ENCODE measurements around the gene PLCH1. TPM values are rescaled to one million over a fixed set of nuclear protein-coding genes. Genes with fewer than 3 reads are reported as not detected.
A peak's percentile ranks its signal among the peaks of the same experiment; 100 is the strongest.

Gene PLCH1
- total RNA-seq, 1 experiment from 2014 or later = 4.1 TPM

DNA sequence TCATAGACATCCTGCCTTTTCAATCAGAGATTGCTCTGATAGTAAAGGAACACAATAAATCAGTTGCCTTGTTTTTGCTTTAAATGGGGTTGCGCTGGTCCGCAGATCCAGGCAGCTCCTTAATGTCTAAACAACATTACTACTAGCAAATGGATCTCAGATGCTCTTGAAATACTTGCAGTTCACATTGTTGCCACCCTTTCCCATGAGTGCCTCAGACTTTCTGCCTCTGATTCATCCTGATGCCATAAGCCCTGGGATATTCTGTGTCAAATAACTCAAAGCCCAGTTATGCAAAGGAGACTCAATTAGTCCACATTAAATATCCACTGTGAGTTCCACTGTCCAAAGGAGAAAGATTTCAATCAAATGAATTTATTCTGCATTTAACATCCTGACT lies 196.7 kb downstream of the PLCH1 start:
- H3K36me3 ChIP-seq (ENCODE audit: low read depth, low read length) = no peaks in the 10 kb centered on the region
- no peaks in the 10 kb centered on the region for H3K4me1 ChIP-seq (ENCODE audit: insufficient read depth, low read length)
- H3K9me2 ChIP-seq (replicated peaks; ENCODE audit: low read length) = no peaks in the 10 kb centered on the region
- POLR2A ChIA-PET (ENCODE audit: unreplicated experiment) = no interaction called here
- no peaks in the 10 kb centered on the region for H3F3A ChIP-seq (ENCODE audit: low read length, unreplicated experiment)
- ATAC-seq (peak; percentile 80), DNase-seq (peak; percentile 43)
- no peak overlapping the region for H3K4me3 ChIP-seq (ENCODE audit: low read length)
- no peaks in the 10 kb centered on the region for H4K20me1 ChIP-seq (ENCODE audit: low read length)
- H3K27ac ChIP-seq (ENCODE audit: low read length) = no peak overlapping the region
- H3K9me3 ChIP-seq (ENCODE audit: low read length) = no peaks in the 10 kb centered on the region
- H3K9ac ChIP-seq (ENCODE audit: low read length) = no peak overlapping the region
- H3K79me2 ChIP-seq (ENCODE audit: low read length) = no peaks in the 10 kb centered on the region
- H2AFZ ChIP-seq (ENCODE audit: low read length) = no peak overlapping the region
- no TSS peak for BruUV-seq (replicated peaks)
- H3K27me3 ChIP-seq (ENCODE audit: low read length) = no peaks in the 10 kb centered on the region
- CTCF ChIA-PET = no interaction called here
- TF ChIP-seq, protein P1, sequence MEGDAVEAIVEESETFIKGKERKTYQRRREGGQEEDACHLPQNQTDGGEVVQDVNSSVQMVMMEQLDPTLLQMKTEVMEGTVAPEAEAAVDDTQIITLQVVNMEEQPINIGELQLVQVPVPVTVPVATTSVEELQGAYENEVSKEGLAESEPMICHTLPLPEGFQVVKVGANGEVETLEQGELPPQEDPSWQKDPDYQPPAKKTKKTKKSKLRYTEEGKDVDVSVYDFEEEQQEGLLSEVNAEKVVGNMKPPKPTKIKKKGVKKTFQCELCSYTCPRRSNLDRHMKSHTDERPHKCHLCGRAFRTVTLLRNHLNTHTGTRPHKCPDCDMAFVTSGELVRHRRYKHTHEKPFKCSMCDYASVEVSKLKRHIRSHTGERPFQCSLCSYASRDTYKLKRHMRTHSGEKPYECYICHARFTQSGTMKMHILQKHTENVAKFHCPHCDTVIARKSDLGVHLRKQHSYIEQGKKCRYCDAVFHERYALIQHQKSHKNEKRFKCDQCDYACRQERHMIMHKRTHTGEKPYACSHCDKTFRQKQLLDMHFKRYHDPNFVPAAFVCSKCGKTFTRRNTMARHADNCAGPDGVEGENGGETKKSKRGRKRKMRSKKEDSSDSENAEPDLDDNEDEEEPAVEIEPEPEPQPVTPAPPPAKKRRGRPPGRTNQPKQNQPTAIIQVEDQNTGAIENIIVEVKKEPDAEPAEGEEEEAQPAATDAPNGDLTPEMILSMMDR (conservative IDR thresholded peaks at IDR 0.05; ENCODE audit: low read depth, low read length) = no peak
- TF ChIP-seq EZH2phosphoT487 (IDR thresholded peaks at IDR 0.05; ENCODE audit: borderline replicate concordance, low read length) = no peak
- no peak for TF ChIP-seq EZH2 (IDR thresholded peaks at IDR 0.05; ENCODE audit: low read length, unreplicated experiment)
- H3K4me2 ChIP-seq (ENCODE audit: low read length) = no peak overlapping the region
- intact Hi-C loops (cut with micrococcal nuclease) = no loop called here

DNA sequence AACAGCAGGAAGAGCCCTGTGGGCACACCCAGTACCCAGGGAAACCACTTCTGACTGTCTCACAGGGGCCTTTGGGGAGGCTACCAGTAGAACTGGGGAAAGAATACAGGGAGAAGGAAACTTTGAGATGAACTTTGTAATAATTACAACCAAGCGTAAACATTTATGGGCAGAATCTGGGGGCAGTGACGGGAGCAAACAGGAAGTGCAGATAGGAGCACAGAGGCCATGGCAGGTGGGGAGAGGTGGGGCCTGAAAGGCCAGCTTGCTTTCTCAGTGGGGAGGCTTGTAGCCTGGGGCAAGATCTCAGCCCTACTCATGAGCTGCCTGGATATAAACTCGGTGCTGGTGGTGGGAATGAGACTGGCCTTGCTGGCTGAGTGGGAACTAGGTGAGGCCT lies 209.8 kb downstream of the PLCH1 start:
- no TSS peak for BruUV-seq (replicated peaks)
- Histone ChIP-seq H3K4me3 (ENCODE audit: low read length) (no peak overlapping the region), H3K9ac (ENCODE audit: low read length) (no peak overlapping the region), H2AFZ (ENCODE audit: low read length) (no peak overlapping the region), H3K4me2 (ENCODE audit: low read length) (no peak overlapping the region), H4K20me1 (ENCODE audit: low read length) (no peaks in the 10 kb centered on the region), H3K36me3 (ENCODE audit: low read depth, low read length) (no peaks in the 10 kb centered on the region), H3K4me1 (ENCODE audit: insufficient read depth, low read length) (peaks cover 4% of the 10 kb centered on the region; the same call in 1 of the 2 replicates), H3K9me2 (replicated peaks; ENCODE audit: low read length) (no peaks in the 10 kb centered on the region), H3K9me3 (ENCODE audit: low read length) (no peaks in the 10 kb centered on the region), H3K27ac (ENCODE audit: low read length) (no peak overlapping the region), H3K27me3 (ENCODE audit: low read length) (no peaks in the 10 kb centered on the region), H3F3A (ENCODE audit: low read length, unreplicated experiment) (no peaks in the 10 kb centered on the region), H3K79me2 (ENCODE audit: low read length) (no peaks in the 10 kb centered on the region)
- DNase-seq (no peak), ATAC-seq (no peak)
- TF ChIP-seq EZH2phosphoT487 (IDR thresholded peaks at IDR 0.05; ENCODE audit: borderline replicate concordance, low read length) (no peak), EZH2 (IDR thresholded peaks at IDR 0.05; ENCODE audit: low read length, unreplicated experiment) (no peak)
- TF ChIP-seq, protein P1 (conservative IDR thresholded peaks at IDR 0.05; ENCODE audit: low read depth, low read length) = no peak
- ChIA-PET POLR2A (ENCODE audit: unreplicated experiment) (no interaction called here), CTCF (no interaction called here)
- intact Hi-C loops (cut with micrococcal nuclease) = no loop called here

DNA sequence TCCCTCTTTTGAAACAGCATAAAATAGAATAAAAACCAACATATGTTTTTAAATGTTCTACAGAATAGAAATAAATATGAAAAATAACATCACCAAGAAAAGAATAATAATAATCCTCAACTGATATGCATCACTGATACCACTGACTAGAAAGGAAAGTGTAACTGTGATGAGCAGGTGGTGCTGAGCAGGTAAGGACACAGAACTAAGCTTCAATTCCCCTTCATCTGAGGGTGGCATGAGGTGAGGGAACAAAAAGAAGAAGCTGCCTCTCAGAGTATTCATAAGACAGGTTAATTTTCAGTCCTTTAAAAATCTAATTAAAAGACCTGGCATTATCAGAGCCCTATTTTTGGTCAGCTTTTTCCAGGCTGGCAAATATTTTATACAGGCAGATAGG lies 216.3 kb downstream of the PLCH1 start:
- no peak overlapping the region for H3K9ac ChIP-seq (ENCODE audit: low read length)
- H3K4me3 ChIP-seq (ENCODE audit: low read length) = no peak overlapping the region
- H3K9me2 ChIP-seq (replicated peaks; ENCODE audit: low read length) = no peaks in the 10 kb centered on the region
- CTCF ChIA-PET = no interaction called here
- no peak for DNase-seq
- no peak for ATAC-seq
- no peak overlapping the region for H3K27ac ChIP-seq (ENCODE audit: low read length)
- no peaks in the 10 kb centered on the region for H3K27me3 ChIP-seq (ENCODE audit: low read length)
- H3K4me1 ChIP-seq (ENCODE audit: insufficient read depth, low read length) = no peaks in the 10 kb centered on the region
- POLR2A ChIA-PET (ENCODE audit: unreplicated experiment) = no interaction called here
- H3K4me2 ChIP-seq (ENCODE audit: low read length) = no peak overlapping the region
- no TSS peak for BruUV-seq (replicated peaks)
- H3K9me3 ChIP-seq (ENCODE audit: low read length) = no peaks in the 10 kb centered on the region
- no peaks in the 10 kb centered on the region for H3K36me3 ChIP-seq (ENCODE audit: low read depth, low read length)
- no peaks in the 10 kb centered on the region for H3K79me2 ChIP-seq (ENCODE audit: low read length)
- TF ChIP-seq EZH2phosphoT487 (IDR thresholded peaks at IDR 0.05; ENCODE audit: borderline replicate concordance, low read length) (no peak), EZH2 (IDR thresholded peaks at IDR 0.05; ENCODE audit: low read length, unreplicated experiment) (no peak)
- TF ChIP-seq, protein P1 (conservative IDR thresholded peaks at IDR 0.05; ENCODE audit: low read depth, low read length) = no peak
- H3F3A ChIP-seq (ENCODE audit: low read length, unreplicated experiment) = no peaks in the 10 kb centered on the region
- no peaks in the 10 kb centered on the region for H4K20me1 ChIP-seq (ENCODE audit: low read length)
- intact Hi-C loops (cut with micrococcal nuclease) = no loop called here
- H2AFZ ChIP-seq (ENCODE audit: low read length) = no peak overlapping the region
